ENCODE results near the gene TRIM54. TPM values are rescaled to one million over a fixed set of nuclear protein-coding genes. Genes with fewer than 3 reads are reported as not detected.

The TRIM54 gene
- polyA plus RNA-seq (ENCODE audit: insufficient read length in 4 of 4): 1 to 10 TPM; 3.5 to 6.3 (median 4.6) TPM

GRCh38 chr2:27281855-27282559 is at the start of gene TRIM54:
Gene TRIM54, plus strand, starts transcription at chr2:27282429. Its CDS starts 303 bp downstream, at chr2:27282732.
- DNase-seq (ENCODE audit: low read depth in 4 of 4, low spot score in 3 of 4): no peak

GRCh38 chr2:27233341-27233740 is 48.9 kb upstream of the TRIM54 start:
- DNase-seq (ENCODE audit: low read depth in 4 of 4, low spot score in 3 of 4): no peak

GRCh38 chr2:27236136-27236535 is 46.1 kb upstream of the TRIM54 start:
- no peak for DNase-seq (ENCODE audit: low read depth in 4 of 4, low spot score in 3 of 4)

- DNase-seq (ENCODE audit: low read depth in 4 of 4, low spot score in 3 of 4): no peak
Observed at GRCh38 chr2:27236626-27237025, 45.6 kb upstream of the TRIM54 start.

- no peak for DNase-seq (ENCODE audit: low read depth in 4 of 4, low spot score in 3 of 4)
Observed at GRCh38 chr2:27237341-27237945, 44.8 kb upstream of the TRIM54 start.

GRCh38 chr2:27238976-27239375 is 43.3 kb upstream of the TRIM54 start:
- no peak for DNase-seq (ENCODE audit: low read depth in 4 of 4, low spot score in 3 of 4)

GRCh38 chr2:27240406-27240805 is 41.8 kb upstream of the TRIM54 start:
- DNase-seq (ENCODE audit: low read depth in 4 of 4, low spot score in 3 of 4): no peak

- no peak for DNase-seq (ENCODE audit: low read depth in 4 of 4, low spot score in 3 of 4)
Observed at GRCh38 chr2:27241761-27242613, 40.2 kb upstream of the TRIM54 start.

- DNase-seq (ENCODE audit: low read depth in 4 of 4, low spot score in 3 of 4): no peak
Observed at GRCh38 chr2:27242614-27242951, 39.6 kb upstream of the TRIM54 start.

- DNase-seq (ENCODE audit: low read depth in 4 of 4, low spot score in 3 of 4): no peak
Observed at GRCh38 chr2:27243391-27244130, 38.7 kb upstream of the TRIM54 start.

- no peak for DNase-seq (ENCODE audit: low read depth in 4 of 4, low spot score in 3 of 4)
Observed at GRCh38 chr2:27245116-27245515, 37.1 kb upstream of the TRIM54 start.

GRCh38 chr2:27245626-27246025 is 36.6 kb upstream of the TRIM54 start:
- DNase-seq (ENCODE audit: low read depth in 4 of 4, low spot score in 3 of 4): no peak

GRCh38 chr2:27247893-27248292 is 34.3 kb upstream of the TRIM54 start:
- DNase-seq (ENCODE audit: low read depth in 4 of 4, low spot score in 3 of 4): no peak

GRCh38 chr2:27249159-27249890 is 32.9 kb upstream of the TRIM54 start:
- no peak for DNase-seq (ENCODE audit: low read depth in 4 of 4, low spot score in 3 of 4)

GRCh38 chr2:27249891-27250651 is 32.2 kb upstream of the TRIM54 start:
- no peak for DNase-seq (ENCODE audit: low read depth in 4 of 4, low spot score in 3 of 4)

GRCh38 chr2:27250652-27251379 is 31.4 kb upstream of the TRIM54 start:
- no peak for DNase-seq (ENCODE audit: low read depth in 4 of 4, low spot score in 3 of 4)

- DNase-seq (ENCODE audit: low read depth in 4 of 4, low spot score in 3 of 4): no peak
Observed at GRCh38 chr2:27251766-27252165, 30.5 kb upstream of the TRIM54 start.

GRCh38 chr2:27255187-27255586 is 27.0 kb upstream of the TRIM54 start:
- no peak for DNase-seq (ENCODE audit: low read depth in 4 of 4, low spot score in 3 of 4)

GRCh38 chr2:27255660-27256059 is 26.6 kb upstream of the TRIM54 start:
- no peak for DNase-seq (ENCODE audit: low read depth in 4 of 4, low spot score in 3 of 4)
